Ammon's horn (tissue), 1 donor: ENCODE data around the gene PPP1R3G.

Source experiments
- DNase-seq: peaks from one replicate; pipeline ENCODE4 v3.0.0-alpha.2; 2016; ENCODE audit warnings: low spot score

The PPP1R3G gene

GRCh38 chr6:5072440-5072839 lies 12.7 kb upstream of the PPP1R3G start:
- DNase-seq: no peak

GRCh38 chr6:5073992-5074391 lies 11.1 kb upstream of the PPP1R3G start:
- no peak for DNase-seq

- DNase-seq: no peak
These were observed 8.2 kb upstream of the PPP1R3G start for GRCh38 chr6:5076931-5077330.

GRCh38 chr6:5078121-5078669 lies 6.9 kb upstream of the PPP1R3G start:
- DNase-seq: no peak

GRCh38 chr6:5079692-5080091 lies 5.4 kb upstream of the PPP1R3G start:
- no peak for DNase-seq

GRCh38 chr6:5080574-5080973 lies 4.6 kb upstream of the PPP1R3G start:
- no peak for DNase-seq

GRCh38 chr6:5081182-5081581 lies 4.0 kb upstream of the PPP1R3G start:
- no peak for DNase-seq

- DNase-seq: no peak
These were observed 3.2 kb upstream of the PPP1R3G start for GRCh38 chr6:5081955-5082354.

GRCh38 chr6:5082487-5083306 lies 2.4 kb upstream of the PPP1R3G start:
- DNase-seq: no peak

GRCh38 chr6:5083307-5083583 lies 1.9 kb upstream of the PPP1R3G start:
- DNase-seq: no peak

- DNase-seq: no peak
These were observed 1.3 kb upstream of the PPP1R3G start for GRCh38 chr6:5083813-5084359.

- DNase-seq: no peak
These were observed 771 bp upstream of the PPP1R3G start for GRCh38 chr6:5084360-5084780.

- peak; percentile 37 for DNase-seq
These were observed 630 bp downstream of the PPP1R3G start for GRCh38 chr6:5085648-5086293.

- DNase-seq: no peak
These were observed 1.3 kb downstream of the PPP1R3G start for GRCh38 chr6:5086294-5086890.

- peak; percentile 82 for DNase-seq
These were observed 2.2 kb downstream of the PPP1R3G start for GRCh38 chr6:5087389-5087788.

- no peak for DNase-seq
These were observed 3.6 kb downstream of the PPP1R3G start for GRCh38 chr6:5088780-5089179.

GRCh38 chr6:5089481-5090438 lies 4.6 kb downstream of the PPP1R3G start:
- no peak for DNase-seq

- no peak for DNase-seq
These were observed 5.5 kb downstream of the PPP1R3G start for GRCh38 chr6:5090603-5091002.

- no peak for DNase-seq
These were observed 6.3 kb downstream of the PPP1R3G start for GRCh38 chr6:5091210-5092069.

GRCh38 chr6:5093231-5094015 lies 8.3 kb downstream of the PPP1R3G start:
- no peak for DNase-seq
